Measurements from ENCODE around the gene MEI1. TPM values are rescaled to one million over a fixed set of nuclear protein-coding genes. Genes with fewer than 3 reads are reported as not detected.

The MEI1 gene
- total RNA-seq, 6 donors from 2014 or later, result 0.89 to 20.7 (median 5.7) TPM

DNA sequence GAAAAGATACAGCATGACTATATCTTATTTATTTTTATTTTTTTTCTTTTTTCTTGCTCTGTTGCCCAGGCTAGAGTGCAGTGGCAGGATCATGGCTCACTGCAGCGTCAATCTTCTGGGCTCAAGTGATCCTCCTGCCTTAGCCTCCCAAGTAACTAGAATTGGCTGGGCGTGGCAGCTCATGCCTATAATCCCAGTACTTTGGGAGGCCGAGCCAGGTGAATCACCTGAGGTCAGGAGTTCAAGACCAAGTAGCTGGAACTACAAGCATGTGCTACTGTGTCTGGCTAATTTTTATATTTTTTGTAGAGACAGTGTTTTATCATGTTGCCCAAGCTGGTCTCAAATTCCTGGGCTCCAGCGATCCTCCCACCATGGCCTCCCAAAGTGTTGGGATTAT, 72.9 kb downstream of the MEI1 start:
- TF ChIP-seq, protein P1, sequence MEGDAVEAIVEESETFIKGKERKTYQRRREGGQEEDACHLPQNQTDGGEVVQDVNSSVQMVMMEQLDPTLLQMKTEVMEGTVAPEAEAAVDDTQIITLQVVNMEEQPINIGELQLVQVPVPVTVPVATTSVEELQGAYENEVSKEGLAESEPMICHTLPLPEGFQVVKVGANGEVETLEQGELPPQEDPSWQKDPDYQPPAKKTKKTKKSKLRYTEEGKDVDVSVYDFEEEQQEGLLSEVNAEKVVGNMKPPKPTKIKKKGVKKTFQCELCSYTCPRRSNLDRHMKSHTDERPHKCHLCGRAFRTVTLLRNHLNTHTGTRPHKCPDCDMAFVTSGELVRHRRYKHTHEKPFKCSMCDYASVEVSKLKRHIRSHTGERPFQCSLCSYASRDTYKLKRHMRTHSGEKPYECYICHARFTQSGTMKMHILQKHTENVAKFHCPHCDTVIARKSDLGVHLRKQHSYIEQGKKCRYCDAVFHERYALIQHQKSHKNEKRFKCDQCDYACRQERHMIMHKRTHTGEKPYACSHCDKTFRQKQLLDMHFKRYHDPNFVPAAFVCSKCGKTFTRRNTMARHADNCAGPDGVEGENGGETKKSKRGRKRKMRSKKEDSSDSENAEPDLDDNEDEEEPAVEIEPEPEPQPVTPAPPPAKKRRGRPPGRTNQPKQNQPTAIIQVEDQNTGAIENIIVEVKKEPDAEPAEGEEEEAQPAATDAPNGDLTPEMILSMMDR (IDR thresholded peaks at IDR 0.05), result no peak
- TF ChIP-seq EP300 (IDR thresholded peaks at IDR 0.05), result no peak
- no peak for TF ChIP-seq POLR2A (IDR thresholded peaks at IDR 0.05)
- TF ChIP-seq POLR2AphosphoS5 (IDR thresholded peaks at IDR 0.05), result no peak
- Histone ChIP-seq H3K4me1 (no peaks in the 10 kb centered on the region), H3K4me3 (no peak overlapping the region), H3K36me3 (no peaks in the 10 kb centered on the region), H3K27ac (no peak overlapping the region), H3K27me3 (no peaks in the 10 kb centered on the region), H3K9me3 (no peaks in the 10 kb centered on the region)
- 96 to 98% methylated on average over 4 of the region's 4 CpGs for WGBS, 2 donors
- DNase-seq (no peak), ATAC-seq (ENCODE audit: low FRiP score in 2 of 2) (no peak)

DNA sequence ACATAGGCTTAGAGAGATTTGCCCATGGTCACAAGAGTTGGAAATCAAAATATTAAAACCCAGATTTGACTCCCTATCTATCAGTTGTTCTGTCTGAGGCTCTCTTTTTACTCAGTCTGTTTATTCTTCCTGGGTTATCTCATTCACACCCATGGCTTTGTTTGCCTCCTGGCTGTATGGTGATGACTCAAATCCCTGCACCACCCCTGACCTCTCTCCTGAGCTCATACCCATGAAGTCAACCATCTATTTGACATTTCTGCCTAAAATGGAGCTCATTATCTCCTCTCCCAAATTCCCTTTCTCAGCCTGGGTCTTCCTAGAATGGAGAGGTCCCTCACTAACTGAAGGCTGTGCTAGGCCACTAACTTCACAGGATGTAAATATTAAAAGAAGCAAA, 73.3 kb downstream of the MEI1 start:
- TF ChIP-seq POLR2AphosphoS5 (IDR thresholded peaks at IDR 0.05), result no peak
- TF ChIP-seq POLR2A (IDR thresholded peaks at IDR 0.05), result no peak
- TF ChIP-seq, protein P1 (IDR thresholded peaks at IDR 0.05), result no peak
- TF ChIP-seq EP300 (IDR thresholded peaks at IDR 0.05), result no peak

DNA sequence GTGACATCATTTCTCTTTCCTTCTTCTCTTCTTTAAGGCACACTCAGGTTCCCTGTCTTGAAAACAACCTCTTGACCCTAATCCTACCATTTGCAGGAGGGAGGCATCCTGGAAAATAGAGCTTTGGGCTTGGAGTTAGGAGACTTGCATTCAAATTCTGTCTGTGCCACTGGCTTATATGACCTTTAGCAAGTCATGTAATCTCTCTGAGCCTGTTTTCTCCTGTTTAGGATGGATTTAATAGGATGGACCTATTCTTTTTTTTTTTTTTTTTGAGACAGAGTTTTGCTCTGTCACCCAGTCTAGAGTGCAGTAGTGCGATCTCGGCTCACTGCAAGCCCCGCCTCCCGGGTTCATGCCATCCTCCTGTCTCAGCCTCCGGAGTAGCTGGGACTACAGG, 76.0 kb downstream of the MEI1 start:
- H3K9me3 ChIP-seq, result no peaks in the 10 kb centered on the region
- no peaks in the 10 kb centered on the region for H3K4me1 ChIP-seq
- H3K27me3 ChIP-seq, result no peaks in the 10 kb centered on the region
- 90 to 92% methylated on average over 5 of the region's 5 CpGs for WGBS, 2 donors
- no peak for TF ChIP-seq EP300 (IDR thresholded peaks at IDR 0.05)
- TF ChIP-seq, protein P1 (IDR thresholded peaks at IDR 0.05), result no peak
- no peak for TF ChIP-seq POLR2AphosphoS5 (IDR thresholded peaks at IDR 0.05)
- DNase-seq, result no peak
- no peak overlapping the region for H3K4me3 ChIP-seq
- no peak for ATAC-seq (ENCODE audit: low FRiP score in 2 of 2)
- no peaks in the 10 kb centered on the region for H3K36me3 ChIP-seq
- H3K27ac ChIP-seq, result no peak overlapping the region

More for the DNA sequence above, 73.3 kb downstream of the MEI1 start:
- ATAC-seq (ENCODE audit: low FRiP score in 2 of 2) (no peak), DNase-seq (no peak)
- Histone ChIP-seq H3K36me3 (no peaks in the 10 kb centered on the region), H3K4me1 (no peaks in the 10 kb centered on the region), H3K27ac (no peak overlapping the region), H3K4me3 (no peak overlapping the region), H3K27me3 (no peaks in the 10 kb centered on the region), H3K9me3 (no peaks in the 10 kb centered on the region)

DNA sequence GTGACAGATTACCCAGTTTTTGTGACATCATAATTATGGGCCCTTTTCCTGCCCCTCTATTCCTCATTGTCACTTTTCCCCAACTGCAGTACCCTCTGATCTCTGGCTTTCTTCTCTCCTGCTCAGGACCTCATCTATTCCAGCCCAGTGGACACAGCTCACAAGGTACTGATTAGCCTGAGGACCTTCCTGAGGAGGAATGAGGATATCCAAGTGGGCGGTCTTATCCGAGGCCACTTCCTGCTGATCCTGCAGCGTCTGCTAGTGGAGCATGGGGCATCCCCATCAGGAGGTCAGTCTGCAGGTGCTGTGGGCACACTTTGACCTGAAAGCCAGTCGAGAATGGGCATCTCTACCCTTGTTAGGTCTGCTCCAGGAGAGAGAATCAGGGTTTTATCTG, 76.7 kb downstream of the MEI1 start:
- H3K27me3 ChIP-seq, result no peaks in the 10 kb centered on the region
- no peaks in the 10 kb centered on the region for H3K36me3 ChIP-seq
- peaks cover 0 to 4% (median 2%) of the 10 kb centered on the region in 4 donors for H3K4me1 ChIP-seq
- WGBS, 2 donors, result 59 to 64% methylated on average over 3 to 4 of the region's 4 CpGs
- no peaks in the 10 kb centered on the region for H3K9me3 ChIP-seq
- no peak for ATAC-seq (ENCODE audit: low FRiP score in 2 of 2)
- no peak overlapping the region for H3K4me3 ChIP-seq
- H3K27ac ChIP-seq, result no peak overlapping the region
- no peak for TF ChIP-seq EP300 (IDR thresholded peaks at IDR 0.05)
- no peak for DNase-seq

DNA sequence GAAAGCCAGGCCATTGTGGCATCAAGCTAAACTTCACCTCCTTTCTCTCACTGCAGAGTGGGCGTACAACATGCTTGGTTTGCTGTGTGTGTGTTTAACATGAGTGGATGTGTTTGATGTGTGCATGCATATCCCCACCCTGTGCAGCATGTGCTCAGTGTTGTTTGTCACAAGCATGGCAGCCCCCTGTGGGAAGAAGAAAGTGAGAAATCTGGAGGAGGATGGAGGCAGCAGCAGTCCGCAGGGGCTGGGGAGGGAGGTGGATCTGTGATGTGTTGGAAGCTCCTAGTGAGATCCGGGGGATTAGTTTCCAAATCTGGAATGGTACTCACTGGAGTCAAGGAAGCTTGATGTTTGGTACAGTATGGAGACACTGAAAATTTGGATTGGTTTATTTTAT, 77.1 kb downstream of the MEI1 start:
- H3K36me3 ChIP-seq, result no peaks in the 10 kb centered on the region
- H3K4me3 ChIP-seq, result no peak overlapping the region
- 85 to 93% methylated on average over 3 of the region's 3 CpGs for WGBS, 2 donors
- TF ChIP-seq POLR2A (IDR thresholded peaks at IDR 0.05) (no peak), EP300 (IDR thresholded peaks at IDR 0.05) (no peak), POLR2AphosphoS5 (IDR thresholded peaks at IDR 0.05) (no peak)
- TF ChIP-seq, protein P1 (IDR thresholded peaks at IDR 0.05), result no peak
- H3K4me1 ChIP-seq, result peaks cover 2 to 8% (median 4%) of the 10 kb centered on the region in 4 donors
- H3K27me3 ChIP-seq, result no peaks in the 10 kb centered on the region
- no peak overlapping the region for H3K27ac ChIP-seq
- no peaks in the 10 kb centered on the region for H3K9me3 ChIP-seq
- no peak for DNase-seq
- no peak for ATAC-seq (ENCODE audit: low FRiP score in 2 of 2)

Measured in upper lobe of left lung (tissue), 6 donors.